Measurements from ENCODE around the gene MAN2C1.

DNA sequence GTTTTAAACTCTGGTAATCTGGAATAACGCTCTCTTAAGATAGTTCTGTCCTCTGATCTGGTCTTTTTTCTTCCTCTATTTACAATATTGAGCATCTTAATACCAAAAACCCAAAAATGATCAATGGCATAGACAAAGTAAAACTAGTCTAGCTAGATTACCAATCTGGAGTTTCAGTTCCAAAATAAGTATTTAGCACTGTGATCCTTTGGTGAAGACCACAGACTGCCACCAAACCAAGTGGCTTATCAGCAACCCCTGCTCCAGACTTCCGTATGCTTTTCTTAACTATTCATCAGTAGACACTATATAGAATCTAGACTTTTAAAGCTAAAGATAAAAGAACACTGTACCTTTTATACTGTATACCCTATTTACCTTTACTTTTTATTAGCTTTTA, 35.5 kb upstream of the MAN2C1 start:
- TF ChIP-seq, protein P1, sequence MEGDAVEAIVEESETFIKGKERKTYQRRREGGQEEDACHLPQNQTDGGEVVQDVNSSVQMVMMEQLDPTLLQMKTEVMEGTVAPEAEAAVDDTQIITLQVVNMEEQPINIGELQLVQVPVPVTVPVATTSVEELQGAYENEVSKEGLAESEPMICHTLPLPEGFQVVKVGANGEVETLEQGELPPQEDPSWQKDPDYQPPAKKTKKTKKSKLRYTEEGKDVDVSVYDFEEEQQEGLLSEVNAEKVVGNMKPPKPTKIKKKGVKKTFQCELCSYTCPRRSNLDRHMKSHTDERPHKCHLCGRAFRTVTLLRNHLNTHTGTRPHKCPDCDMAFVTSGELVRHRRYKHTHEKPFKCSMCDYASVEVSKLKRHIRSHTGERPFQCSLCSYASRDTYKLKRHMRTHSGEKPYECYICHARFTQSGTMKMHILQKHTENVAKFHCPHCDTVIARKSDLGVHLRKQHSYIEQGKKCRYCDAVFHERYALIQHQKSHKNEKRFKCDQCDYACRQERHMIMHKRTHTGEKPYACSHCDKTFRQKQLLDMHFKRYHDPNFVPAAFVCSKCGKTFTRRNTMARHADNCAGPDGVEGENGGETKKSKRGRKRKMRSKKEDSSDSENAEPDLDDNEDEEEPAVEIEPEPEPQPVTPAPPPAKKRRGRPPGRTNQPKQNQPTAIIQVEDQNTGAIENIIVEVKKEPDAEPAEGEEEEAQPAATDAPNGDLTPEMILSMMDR (IDR thresholded peaks at IDR 0.05): no peak
- no peak for TF ChIP-seq POLR2AphosphoS5 (IDR thresholded peaks at IDR 0.05; ENCODE audit: insufficient read depth in 1 of 2, low read depth in 1 of 2)
